Activated T-helper 2 cell treated with anti-CD3 and anti-CD28 coated beads, Interferon-gamma antibody, Interleukin-2, Interleukin-4, amounts not matched to agents 10 μg/mL and 5 μg/mL and 100 μg/mL, durations not matched to agents 14 hours and 24 hours and 36 hours (primary cell): Measurements from ENCODE around the gene CCDC116. TPM values are rescaled to one million over a fixed set of nuclear protein-coding genes. Genes with fewer than 3 reads are reported as not detected.
"Not testable (repeated sequence)": the region's sequence is repeated elsewhere in the genome, so short reads cannot be mapped to it uniquely, and the experiment has no call there.

Source experiments
- DNase-seq: peaks from one replicate; pipeline ENCODE4 v3.0.0; 2021; ENCODE audit warnings: low spot score
- H3K27ac Mint-ChIP-seq: one replicate; pipeline ENCODE4 v1.8.0; 2021; ENCODE audit warnings: mixed read lengths
- H3K27me3 Mint-ChIP-seq: one replicate; pipeline ENCODE4 v1.8.0; 2021; ENCODE audit warnings: low read depth, mixed read lengths
- H3K36me3 Mint-ChIP-seq: one replicate; pipeline ENCODE4 v1.8.0; 2021; ENCODE audit warnings: low read depth, mixed read lengths
- H3K4me1 Mint-ChIP-seq: one replicate; pipeline ENCODE4 v1.8.0; 2021; ENCODE audit warnings: low read depth, mixed read lengths
- H3K4me3 Mint-ChIP-seq: one replicate; pipeline ENCODE4 v1.8.0; 2021; ENCODE audit warnings: low read depth, mild to moderate bottlenecking, moderate library complexity, mixed read lengths
- H3K9me3 Mint-ChIP-seq: one replicate; pipeline ENCODE4 v1.8.0; 2021; ENCODE audit warnings: mixed read lengths
- intact Hi-C: fragments of 100-400 bp; cut with micrococcal nuclease; formaldehyde crosslinking; loops from one replicate; pipeline ENCODE4 v1.15.1; 2023
- total RNA-seq: library from RNA; stranded (reverse); gene quantifications from 2 replicates; pipeline ENCODE4 v1.2.3, GENCODE V29; 2022

CCDC116 gene
- total RNA-seq, 1 donor from 2014 or later = 0.59 TPM

- DNase-seq, H3K4me1 Mint-ChIP-seq, H3K27me3 Mint-ChIP-seq, H3K27ac Mint-ChIP-seq, H3K9me3 Mint-ChIP-seq, H3K4me3 Mint-ChIP-seq, intact Hi-C loops: not testable (repeated sequence)
- H3K36me3 Mint-ChIP-seq = peaks cover 56% of the 10 kb centered on the region
Observed at GRCh38 chr22:21596356-21597135, 36.0 kb upstream of the CCDC116 start.

GRCh38 chr22:21598302-21598701 is 34.3 kb upstream of the CCDC116 start:
- intact Hi-C loops = no loop called here
- DNase-seq = no peak
- Mint-ChIP-seq H3K36me3 (peaks cover 54% of the 10 kb centered on the region), H3K9me3 (no peaks in the 10 kb centered on the region), H3K27me3 (no peaks in the 10 kb centered on the region), H3K4me3 (no peak overlapping the region), H3K4me1 (peaks cover 7% of the 10 kb centered on the region), H3K27ac (no peak overlapping the region)

GRCh38 chr22:21599053-21599893 is 33.3 kb upstream of the CCDC116 start:
- Mint-ChIP-seq H3K4me1 (peaks cover 7% of the 10 kb centered on the region), H3K27me3 (no peaks in the 10 kb centered on the region), H3K4me3 (no peak overlapping the region), H3K27ac (no peak overlapping the region), H3K36me3 (peaks cover 44% of the 10 kb centered on the region), H3K9me3 (no peaks in the 10 kb centered on the region)
- intact Hi-C loops = no loop called here
- DNase-seq = no peak

- intact Hi-C loops = no loop called here
- Mint-ChIP-seq H3K4me3 (no peak overlapping the region), H3K27ac (peak overlapping the region; percentile 9), H3K9me3 (no peaks in the 10 kb centered on the region), H3K27me3 (no peaks in the 10 kb centered on the region), H3K4me1 (peaks cover 7% of the 10 kb centered on the region), H3K36me3 (peaks cover 22% of the 10 kb centered on the region)
- no peak for DNase-seq
Observed at GRCh38 chr22:21602579-21602978, 30.0 kb upstream of the CCDC116 start.

GRCh38 chr22:21603973-21604372 is 28.6 kb upstream of the CCDC116 start:
- H3K36me3 Mint-ChIP-seq = peaks cover 19% of the 10 kb centered on the region
- no peak overlapping the region for H3K4me3 Mint-ChIP-seq
- no peak for DNase-seq
- intact Hi-C loops = no loop called here
- H3K27ac Mint-ChIP-seq = no peak overlapping the region
- no peaks in the 10 kb centered on the region for H3K27me3 Mint-ChIP-seq
- peaks cover 5% of the 10 kb centered on the region for H3K4me1 Mint-ChIP-seq
- no peaks in the 10 kb centered on the region for H3K9me3 Mint-ChIP-seq

DNA sequence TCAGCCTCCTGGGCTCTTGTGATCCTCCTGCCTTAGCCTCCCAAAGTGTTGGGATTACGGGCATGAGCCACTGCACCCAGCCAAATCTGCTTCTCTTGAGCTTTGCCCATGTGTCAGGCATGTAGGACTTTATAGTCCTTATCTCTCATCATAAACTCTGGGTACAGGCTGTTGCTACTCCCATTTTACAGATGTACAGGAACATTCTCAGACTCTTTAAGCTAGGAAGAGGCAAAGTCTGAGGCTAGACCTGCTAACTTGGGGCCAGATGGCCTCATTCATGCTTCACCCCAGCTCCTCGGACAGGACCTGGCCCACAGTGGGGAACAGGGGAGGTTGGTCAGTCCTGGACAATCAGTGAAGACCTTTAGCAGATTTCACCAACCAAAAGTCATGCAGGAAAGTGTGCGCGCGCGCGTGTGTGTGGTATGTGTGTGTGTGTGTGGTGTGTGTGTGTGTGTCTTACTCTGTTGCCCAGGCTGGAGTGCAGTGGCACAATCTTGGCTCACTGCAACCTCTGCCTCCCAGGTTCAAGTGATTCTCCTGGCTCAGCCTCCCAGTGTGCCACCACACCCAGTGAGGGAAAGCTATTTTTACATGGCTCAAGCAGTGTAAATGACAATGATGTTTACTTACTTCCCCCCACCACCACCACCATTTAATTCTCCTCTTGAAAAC is 26.5 kb upstream of the CCDC116 start:
- no peak for DNase-seq
- Mint-ChIP-seq H3K9me3 (no peaks in the 10 kb centered on the region), H3K4me3 (no peak overlapping the region), H3K27ac (no peak overlapping the region), H3K4me1 (no peaks in the 10 kb centered on the region), H3K27me3 (no peaks in the 10 kb centered on the region), H3K36me3 (peaks cover 21% of the 10 kb centered on the region)
- intact Hi-C loops = no loop called here

DNA sequence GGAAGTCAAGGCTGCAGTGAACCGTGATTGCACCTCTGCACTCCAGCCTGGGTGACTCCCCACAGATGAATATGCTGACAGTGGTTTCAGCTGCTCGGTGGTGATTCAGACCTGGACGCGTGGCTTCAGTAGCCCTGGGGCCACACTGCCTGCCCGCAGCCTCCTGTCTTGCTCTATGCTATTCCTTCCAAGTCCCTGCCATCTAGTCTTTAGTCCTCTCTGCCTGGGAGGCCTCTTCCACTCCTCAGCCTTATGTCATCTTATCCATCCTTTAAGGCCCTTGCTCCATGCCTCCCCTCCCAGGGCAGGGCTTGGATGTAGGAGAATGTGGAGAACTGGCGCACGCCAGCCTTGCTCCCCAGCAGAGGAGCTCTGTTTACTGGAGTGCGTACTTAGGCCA is 25.8 kb upstream of the CCDC116 start:
- H3K9me3 Mint-ChIP-seq = no peaks in the 10 kb centered on the region
- no peak overlapping the region for H3K4me3 Mint-ChIP-seq
- no peaks in the 10 kb centered on the region for H3K27me3 Mint-ChIP-seq
- no peaks in the 10 kb centered on the region for H3K4me1 Mint-ChIP-seq
- intact Hi-C loops = no loop called here
- DNase-seq = no peak
- H3K36me3 Mint-ChIP-seq = peaks cover 29% of the 10 kb centered on the region
- H3K27ac Mint-ChIP-seq = peak overlapping the region; percentile 35

DNA sequence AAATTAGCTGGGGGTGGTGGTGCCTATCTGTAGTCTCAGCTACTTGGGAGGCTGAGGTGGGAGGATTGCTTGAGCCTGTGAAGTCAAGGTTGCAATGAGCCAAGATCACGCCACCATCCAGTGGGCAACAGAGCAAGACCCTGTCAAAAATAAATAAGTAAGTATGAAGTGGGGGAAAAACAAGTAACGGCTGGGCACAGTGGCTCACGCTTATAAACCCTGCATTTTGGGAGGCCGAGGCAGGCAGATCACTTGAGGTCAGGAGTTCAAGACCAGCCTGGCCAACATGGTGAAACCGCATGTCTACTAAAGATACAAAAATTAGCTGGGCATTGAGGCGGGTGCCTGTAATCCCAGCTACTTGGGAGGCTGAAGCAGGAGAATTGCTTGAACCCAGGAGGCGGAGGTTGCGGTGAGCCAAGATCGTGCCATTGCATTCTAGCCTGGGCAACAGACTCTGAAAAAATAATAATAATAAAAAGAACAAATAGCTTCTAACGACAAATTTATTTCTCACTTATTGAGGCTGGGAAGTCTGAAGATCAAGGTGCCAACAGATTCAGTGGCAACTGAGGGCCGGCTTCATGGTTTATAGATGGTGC is 22.9 kb upstream of the CCDC116 start:
- not testable (repeated sequence) for H3K27ac Mint-ChIP-seq

GRCh38 chr22:21611210-21611977 is 21.2 kb upstream of the CCDC116 start:
- intact Hi-C loops = no loop called here

More for the DNA sequence above, 22.9 kb upstream of the CCDC116 start:
- H3K4me1 Mint-ChIP-seq, H3K27me3 Mint-ChIP-seq, H3K4me3 Mint-ChIP-seq, DNase-seq, H3K9me3 Mint-ChIP-seq, intact Hi-C loops: not testable (repeated sequence)
- peaks cover 43% of the 10 kb centered on the region for H3K36me3 Mint-ChIP-seq

DNA sequence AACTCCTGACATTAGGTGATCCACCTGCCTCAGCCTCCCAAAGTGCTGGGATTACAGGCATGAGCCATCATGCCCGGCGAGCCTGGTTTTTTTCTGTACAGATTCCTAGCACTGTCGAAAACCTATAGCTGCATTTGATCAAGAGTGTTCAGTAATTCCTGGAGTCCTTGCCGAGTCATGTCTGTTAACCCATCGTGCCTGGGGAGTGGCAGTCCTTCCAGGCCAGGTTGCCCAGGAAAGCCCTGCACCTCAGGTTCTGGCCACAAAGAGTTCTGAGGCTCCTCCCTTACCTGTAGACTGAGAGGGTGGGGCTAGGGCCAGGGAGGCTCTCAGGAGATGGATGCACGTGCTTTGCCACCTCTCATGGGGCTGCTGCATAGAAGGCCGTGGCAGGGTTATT is 19.7 kb upstream of the CCDC116 start:
- H3K27me3 Mint-ChIP-seq = no peaks in the 10 kb centered on the region
- no peak overlapping the region for H3K4me3 Mint-ChIP-seq
- H3K4me1 Mint-ChIP-seq = peaks cover 2% of the 10 kb centered on the region
- intact Hi-C loops = no loop called here
- H3K9me3 Mint-ChIP-seq = no peaks in the 10 kb centered on the region
- peaks cover 51% of the 10 kb centered on the region for H3K36me3 Mint-ChIP-seq
- no peak overlapping the region for H3K27ac Mint-ChIP-seq
- no peak for DNase-seq

More at GRCh38 chr22:21611210-21611977, 21.2 kb upstream of the CCDC116 start:
- Mint-ChIP-seq H3K4me1 (peaks cover 2% of the 10 kb centered on the region), H3K27me3 (no peaks in the 10 kb centered on the region), H3K9me3 (no peaks in the 10 kb centered on the region), H3K4me3 (no peak overlapping the region), H3K36me3 (peaks cover 52% of the 10 kb centered on the region), H3K27ac (peak overlapping the region; percentile 22)
- DNase-seq = no peak

- peaks cover 49% of the 10 kb centered on the region for H3K36me3 Mint-ChIP-seq
- intact Hi-C loops = no loop called here
- no peaks in the 10 kb centered on the region for H3K27me3 Mint-ChIP-seq
- H3K27ac Mint-ChIP-seq = no peak overlapping the region
- no peaks in the 10 kb centered on the region for H3K9me3 Mint-ChIP-seq
- no peak for DNase-seq
- H3K4me1 Mint-ChIP-seq = peaks cover 2% of the 10 kb centered on the region
- no peak overlapping the region for H3K4me3 Mint-ChIP-seq
Observed at GRCh38 chr22:21613553-21614233, 18.9 kb upstream of the CCDC116 start.
